Pancreas (tissue), 10 donors: ENCODE results near the gene MARCHF11. TPM values are rescaled to one million over a fixed set of nuclear protein-coding genes. Genes with fewer than 3 reads are reported as not detected.

Source experiments
- ATAC-seq, 4 donors: fragments of 200-7000 bp; cut with Tn5 transposase; one replicate each; pipeline versions ENCODE4 v1.8.0 to v1.9.1; 2020; ENCODE audit warnings: mild to moderate bottlenecking in 4 of 4, moderate library complexity in 4 of 4
- DNase-seq, 6 donors: peaks; one replicate each; pipeline ENCODE4 v3.0.0-alpha.2; 2020
- FAIRE-seq: peaks from 2 replicates; lab custom pipeline; 2012; peaks lifted over from hg19 to GRCh38; lab: Jason Lieb, UNC
- H3K27ac ChIP-seq, 4 donors: fragments of 200-600 bp; sonication (generic); 1 replicate in 3 of 4; 2 replicates in 1 of 4; pipeline versions ENCODE4 v1.5.0 to v1.8.0; 2020
- H3K27me3 ChIP-seq, 4 donors: fragments of 200-600 bp; one replicate each; pipeline ENCODE4 v1.8.0; 2021
- H3K36me3 ChIP-seq, 3 donors: fragments of 200-600 bp; sonication (generic) in 1 of 3; one replicate each; pipeline versions ENCODE4 v1.5.0 to v1.8.0; 2020 to 2021
- H3K4me1 ChIP-seq, 3 donors: fragments of 200-600 bp; one replicate each; pipeline ENCODE4 v1.8.0; 2021
- H3K4me3 ChIP-seq, 4 donors: fragments of 200-600 bp; sonication (generic) in 2 of 4; one replicate each; pipeline versions ENCODE4 v1.5.0 to v1.8.0; 2020 to 2021
- H3K9me3 ChIP-seq, 4 donors: fragments of 200-600 bp; one replicate each; pipeline ENCODE4 v1.8.0; 2021
- WGBS, 2 donors: extraction: QIAGEN DNeasy Blood & Tissue Kit; methylation state at CpG; one replicate each; pipeline ENCODE4 v1.1.7; 2013; 5-methylcytosine and 5-hydroxymethylcytosine counted together
- intact Hi-C, 3 donors: fragments of 100-400 bp; cut with DNase I; formaldehyde crosslinking; loops; one replicate each; pipeline versions ENCODE4 v1.11.1 to v1.14.2; 2022
- polyA plus RNA-seq, 2 donors: library from polyadenylated mRNA; stranded (reverse); fragments of 200-250 nt; gene quantifications; one replicate each; pipeline ENCODE4 v1.2.3, GENCODE V29; 2013
- total RNA-seq, 6 donors: library from RNA; stranded (reverse); fragmentation: NEBNext Ultra II Directional in 4 of 6; extraction: Animal tissue kit (Norgen Biotek cat#: 25700) in 4 of 6; gene quantifications; one replicate each; pipeline versions ENCODE4 v1.2.1 to v1.2.4, GENCODE V29; 2021 to 2023
- TF ChIP-seq, protein P1 (sequence below), 4 donors: fragments of 200-600 bp; sonication (generic) in 3 of 4; IDR thresholded peaks; one replicate each; pipeline versions ENCODE4 v1.5.0 to v1.8.0; 2021; ENCODE audit warnings: antibody characterized with exemption in 4 of 4
- donor health status: healthy with polysubstance abuse.
- donor health status: DM: no; HTN: no; CAD: no; lungs with moderate emphysema.
- donor health status: DM: no; HTN: no; CAD: no.
- donor health status: control.
- donor health status: control.
- donor health status: Bipolar disorder and iron deficiency.
- donor health status: DM: yes; HTN: yes; CAD: no.
- donor health status: DM: no; HTN: no; CAD: no.
- donor health status: DM: no; HTN: no; CAD: no.
- donor health status: DM: yes; HTN: yes; CAD: no.

Gene MARCHF11
- total and polyA plus RNA-seq, 8 donors = 0.19 to 2.6 (median 0.47) TPM

DNA sequence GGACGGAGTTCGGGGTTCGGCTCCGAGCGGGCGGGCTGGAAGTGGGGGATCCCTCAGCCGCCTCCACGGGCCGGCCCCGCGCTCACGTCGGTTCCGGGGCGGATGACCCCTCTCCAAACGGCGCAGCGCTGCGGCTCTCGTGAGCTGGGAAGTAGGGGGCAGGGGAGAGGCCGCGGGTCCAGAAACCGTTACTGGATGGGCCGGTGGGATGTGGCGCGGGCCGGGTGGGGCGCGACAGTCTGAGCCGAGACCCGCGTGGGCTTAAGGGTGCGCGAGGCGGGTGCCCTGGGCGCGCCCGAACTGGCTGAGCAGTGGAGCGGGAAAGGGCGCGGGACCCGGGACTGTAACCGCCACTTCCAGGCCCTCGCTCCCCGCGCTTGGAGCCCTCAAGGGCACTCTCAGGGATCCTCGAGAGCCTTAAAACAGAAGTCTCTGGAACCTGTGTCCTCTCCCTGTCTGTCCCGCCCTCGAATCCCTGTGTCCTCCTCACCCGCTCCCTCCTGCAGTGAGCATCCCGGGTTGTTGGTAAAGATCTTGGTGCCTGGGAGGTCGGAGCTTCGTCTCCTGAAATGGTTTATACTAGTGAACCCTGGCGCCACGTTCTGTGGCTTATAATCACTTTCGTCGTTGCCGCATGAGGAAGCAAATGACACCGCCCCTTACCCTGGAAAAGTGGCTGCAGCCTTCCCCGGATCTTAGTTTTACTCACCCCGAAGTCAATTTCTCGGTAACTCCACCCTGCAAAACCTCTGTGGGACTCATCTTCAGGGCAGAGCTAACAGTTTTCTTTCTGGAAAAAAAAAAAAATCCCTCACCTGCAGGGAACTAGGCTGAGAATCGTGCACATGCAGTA is 571 bp upstream of the MARCHF11 start:
- TF ChIP-seq, protein P1, sequence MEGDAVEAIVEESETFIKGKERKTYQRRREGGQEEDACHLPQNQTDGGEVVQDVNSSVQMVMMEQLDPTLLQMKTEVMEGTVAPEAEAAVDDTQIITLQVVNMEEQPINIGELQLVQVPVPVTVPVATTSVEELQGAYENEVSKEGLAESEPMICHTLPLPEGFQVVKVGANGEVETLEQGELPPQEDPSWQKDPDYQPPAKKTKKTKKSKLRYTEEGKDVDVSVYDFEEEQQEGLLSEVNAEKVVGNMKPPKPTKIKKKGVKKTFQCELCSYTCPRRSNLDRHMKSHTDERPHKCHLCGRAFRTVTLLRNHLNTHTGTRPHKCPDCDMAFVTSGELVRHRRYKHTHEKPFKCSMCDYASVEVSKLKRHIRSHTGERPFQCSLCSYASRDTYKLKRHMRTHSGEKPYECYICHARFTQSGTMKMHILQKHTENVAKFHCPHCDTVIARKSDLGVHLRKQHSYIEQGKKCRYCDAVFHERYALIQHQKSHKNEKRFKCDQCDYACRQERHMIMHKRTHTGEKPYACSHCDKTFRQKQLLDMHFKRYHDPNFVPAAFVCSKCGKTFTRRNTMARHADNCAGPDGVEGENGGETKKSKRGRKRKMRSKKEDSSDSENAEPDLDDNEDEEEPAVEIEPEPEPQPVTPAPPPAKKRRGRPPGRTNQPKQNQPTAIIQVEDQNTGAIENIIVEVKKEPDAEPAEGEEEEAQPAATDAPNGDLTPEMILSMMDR (IDR thresholded peaks at IDR 0.05) = no peak
- Histone ChIP-seq H3K27ac (no peak overlapping the region), H3K27me3 (peaks cover 0 to 3% (median 0%) of the 10 kb centered on the region in 4 donors), H3K36me3 (no peaks in the 10 kb centered on the region), H3K9me3 (no peaks in the 10 kb centered on the region), H3K4me1 (no peaks in the 10 kb centered on the region), H3K4me3 (peak overlapping the region in 3 of 4 donors; percentile 39 to 51 (median 39))
- WGBS, 2 donors = 2 to 3% methylated on average over 51 to 63 of the region's 63 CpGs
- no peak for FAIRE-seq
- intact Hi-C loops = no loop called here
- ATAC-seq = peak in 3 of 4 donors; percentile 8 to 26 (median 20)
- peak in 2 of 6 donors; percentile 62 to 71 for DNase-seq

DNA sequence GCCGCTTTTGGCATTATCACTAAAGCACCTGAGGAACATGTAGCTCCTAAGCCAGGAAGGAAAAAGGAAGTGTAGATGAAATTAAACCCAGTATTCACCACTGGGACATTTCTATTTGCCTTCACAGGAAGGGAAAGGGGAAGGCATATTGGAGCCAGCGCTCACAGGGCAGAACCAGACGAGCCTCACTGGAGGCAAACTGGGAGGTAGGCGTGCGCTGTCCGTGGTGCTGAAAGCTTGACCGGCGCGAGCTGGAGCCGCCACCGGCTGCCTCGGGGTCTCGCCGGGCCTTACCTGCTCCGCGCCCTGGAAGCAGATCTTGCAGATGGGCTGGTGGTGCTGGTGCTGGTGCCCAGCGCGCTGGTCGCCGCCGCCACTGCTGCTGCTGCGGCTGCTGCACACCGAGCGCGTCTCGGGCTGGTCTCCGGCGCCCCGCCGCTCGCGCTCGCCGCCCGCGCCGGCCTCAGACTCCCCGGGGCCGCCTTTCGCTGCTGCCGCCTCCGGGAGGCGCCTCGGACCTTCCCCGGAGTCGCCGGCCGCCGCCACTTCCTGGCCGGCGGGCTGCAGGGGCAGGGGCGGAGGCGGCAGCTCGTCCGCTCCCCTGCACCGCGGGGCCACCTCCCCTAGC is 732 bp downstream of the MARCHF11 start:
- TF ChIP-seq, protein P1 (IDR thresholded peaks at IDR 0.05) = no peak
- peak overlapping the region; percentile 39 to 51 (median 41) for H3K4me3 ChIP-seq
- intact Hi-C loops = no loop called here
- DNase-seq = peak; percentile 79 to 95 (median 87)
- ATAC-seq = peak; percentile 95 to 98 (median 96)
- H3K27ac ChIP-seq = no peak overlapping the region
- no peaks in the 10 kb centered on the region for H3K36me3 ChIP-seq
- no peaks in the 10 kb centered on the region for H3K4me1 ChIP-seq
- no peak for FAIRE-seq
- no peaks in the 10 kb centered on the region for H3K9me3 ChIP-seq
- WGBS, 2 donors = 1 to 3% methylated on average over 51 to 57 of the region's 57 CpGs
- H3K27me3 ChIP-seq = peaks cover 0 to 3% (median 0%) of the 10 kb centered on the region in 4 donors

DNA sequence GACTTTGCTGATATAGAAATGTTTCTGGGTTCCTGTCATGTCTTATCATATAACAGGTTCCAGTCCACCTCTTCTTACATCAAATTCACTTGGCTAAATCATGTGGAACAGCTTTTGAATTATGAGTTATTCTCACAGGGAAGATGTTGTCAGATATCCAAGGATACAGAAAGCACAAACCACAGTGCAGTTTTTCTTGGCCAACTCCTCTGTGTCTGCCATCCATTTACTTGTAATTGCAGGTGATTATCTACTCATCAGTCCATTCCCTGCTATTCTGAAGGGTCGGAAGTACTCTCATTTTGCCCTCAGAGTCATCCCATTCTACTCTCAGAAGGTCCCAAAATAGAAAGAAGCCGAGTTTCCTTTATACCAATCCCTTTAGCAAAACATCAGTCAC is 10.0 kb downstream of the MARCHF11 start:
- DNase-seq = no peak
- Histone ChIP-seq H3K27ac (no peak overlapping the region), H3K4me1 (no peaks in the 10 kb centered on the region), H3K4me3 (no peak overlapping the region), H3K36me3 (no peaks in the 10 kb centered on the region), H3K27me3 (no peaks in the 10 kb centered on the region), H3K9me3 (no peaks in the 10 kb centered on the region)
- TF ChIP-seq, protein P1 (IDR thresholded peaks at IDR 0.05) = no peak
- WGBS, 2 donors = 37 to 46% methylated on average over 2 of the region's 2 CpGs
- intact Hi-C loops = loop anchor here in 1 of 3 donors (5.0 kb wide), 1 partner anchor 288 kb away; no protein-coding TSS in a partner anchor
- no peak for FAIRE-seq
- ATAC-seq = no peak

DNA sequence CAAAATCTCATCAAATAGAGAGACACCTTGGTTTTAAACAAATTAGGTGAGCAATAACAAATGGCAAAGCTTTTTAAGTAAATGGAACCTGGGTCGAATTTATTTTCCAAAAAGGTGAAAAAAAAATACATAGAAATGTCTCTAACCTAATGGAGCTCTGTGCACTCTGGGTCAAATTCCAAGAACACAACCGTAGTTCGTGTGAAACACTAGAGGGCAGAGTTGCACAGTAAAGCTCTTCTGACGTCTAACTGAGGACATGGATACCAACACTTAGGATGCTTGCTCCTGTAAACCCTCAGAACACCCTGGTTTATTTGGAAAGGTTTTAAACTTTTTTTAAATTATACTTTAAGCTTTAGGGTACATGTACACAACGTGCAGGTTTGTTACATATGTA is 18.9 kb downstream of the MARCHF11 start:
- ATAC-seq (peak; percentile 70 to 98 (median 93)), FAIRE-seq (peak; percentile 5), DNase-seq (peak in 3 of 6 donors; percentile 25 to 47 (median 30))
- Histone ChIP-seq H3K27ac (no peak overlapping the region), H3K4me3 (no peak overlapping the region), H3K9me3 (no peaks in the 10 kb centered on the region), H3K4me1 (no peaks in the 10 kb centered on the region), H3K27me3 (no peaks in the 10 kb centered on the region), H3K36me3 (no peaks in the 10 kb centered on the region)
- WGBS, 2 donors = 1 to 2% methylated on average over 5 of the region's 5 CpGs
- TF ChIP-seq, protein P1 (IDR thresholded peaks at IDR 0.05) = peak; percentile 29 to 62 (median 44)
- intact Hi-C loops = no loop called here
